ENCODE data around the gene GREB1.

The GREB1 gene

GRCh38 chr2:11581797-11582611 lies 48.2 kb downstream of the GREB1 start:
- no peak for DNase-seq

DNA sequence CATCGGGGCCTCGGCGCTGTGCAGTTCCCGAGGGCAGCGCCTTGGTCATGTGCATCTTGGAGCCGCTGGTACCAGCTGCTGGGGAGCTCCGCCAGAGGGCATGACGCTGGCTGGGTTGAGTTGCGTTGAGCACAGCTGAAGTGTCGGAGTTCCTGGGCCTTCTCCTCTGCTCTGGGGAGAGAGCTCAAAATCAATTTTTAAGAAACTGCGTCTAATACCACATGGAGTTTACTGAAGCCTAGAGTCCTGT lies 48.7 kb downstream of the GREB1 start:
- DNase-seq = no peak

DNA sequence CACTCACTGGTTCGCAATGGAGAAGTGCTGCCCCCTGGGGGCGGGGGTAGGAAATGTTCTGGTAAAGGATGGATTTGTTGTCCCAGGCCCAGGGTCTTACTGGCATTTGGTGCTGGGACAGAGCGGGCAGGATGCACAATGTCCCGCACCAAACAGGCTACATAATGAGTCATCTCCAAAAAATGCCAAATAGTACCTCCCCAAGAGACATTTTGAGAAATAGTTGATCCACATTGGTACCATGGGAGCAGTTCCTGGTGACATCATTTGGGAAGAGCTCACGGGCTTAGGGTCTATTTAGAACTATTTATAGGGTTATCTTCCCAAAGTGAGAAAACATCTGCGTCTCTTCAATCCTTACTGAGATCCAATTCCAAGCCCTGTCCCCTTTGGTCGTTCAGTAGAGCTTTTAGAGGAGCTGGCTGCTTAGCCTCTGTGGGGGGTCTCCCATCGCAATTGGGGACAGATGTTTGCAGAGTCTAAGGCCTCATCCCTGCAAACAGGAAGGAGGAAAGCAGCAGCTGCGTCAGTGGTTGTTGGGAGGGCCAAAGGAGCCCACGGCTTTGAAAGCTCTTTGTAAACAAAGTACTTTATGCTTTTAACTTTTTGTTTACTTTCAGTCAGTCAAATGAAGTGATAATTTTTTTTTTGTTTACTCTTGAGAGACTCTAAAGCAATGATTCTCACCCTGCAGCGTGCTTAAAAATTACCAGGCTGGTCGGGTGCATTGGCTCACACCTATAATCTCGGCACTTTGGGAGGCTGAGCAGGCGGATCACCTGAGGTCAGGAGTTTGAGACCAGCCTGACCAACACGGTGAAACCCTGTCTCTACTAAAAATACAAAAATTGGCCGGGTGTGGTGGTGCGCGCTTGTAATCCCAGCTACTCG lies 49.3 kb downstream of the GREB1 start:
- DNase-seq = no peak

- no peak for DNase-seq
These were observed 50.1 kb downstream of the GREB1 start for GRCh38 chr2:11583840-11584524.

- no peak for DNase-seq
These were observed 50.7 kb downstream of the GREB1 start for GRCh38 chr2:11584525-11585056.

GRCh38 chr2:11585071-11585470 lies 51.2 kb downstream of the GREB1 start:
- no peak for DNase-seq

GRCh38 chr2:11588228-11589110 lies 54.6 kb downstream of the GREB1 start:
- DNase-seq = no peak

DNA sequence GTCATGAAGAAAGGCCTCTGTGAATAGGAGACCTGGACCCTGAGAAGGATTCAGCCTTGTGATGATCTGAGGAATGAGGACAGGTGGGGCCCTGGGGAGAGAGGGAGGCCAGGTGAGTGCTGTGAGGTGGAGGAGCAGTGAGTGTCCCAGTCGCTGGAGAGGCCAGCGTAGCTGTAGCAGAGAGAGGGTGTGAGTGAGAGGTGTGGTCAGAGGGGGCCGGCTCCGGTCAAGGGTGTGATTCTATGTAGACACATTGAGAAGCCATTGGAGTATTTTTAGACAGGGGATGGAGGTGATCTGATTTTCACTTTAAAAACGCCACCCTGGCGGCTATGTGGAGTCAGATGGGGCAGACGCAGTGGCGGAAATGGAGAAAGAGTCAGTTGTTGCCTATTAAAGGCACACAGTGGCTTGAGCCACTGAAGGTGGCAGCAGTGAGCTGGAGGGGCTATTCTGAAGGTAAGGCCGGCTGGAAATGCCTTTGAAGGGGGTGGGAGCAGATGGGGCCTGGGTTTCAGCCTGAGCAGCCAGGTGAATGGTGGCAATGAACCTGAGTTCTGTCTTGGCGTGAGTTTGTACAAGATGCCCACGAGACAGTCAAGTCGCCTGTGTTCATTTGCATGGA lies 55.6 kb downstream of the GREB1 start:
- no peak for DNase-seq

- no peak for DNase-seq
These were observed 56.3 kb downstream of the GREB1 start for GRCh38 chr2:11590193-11590592.

DNA sequence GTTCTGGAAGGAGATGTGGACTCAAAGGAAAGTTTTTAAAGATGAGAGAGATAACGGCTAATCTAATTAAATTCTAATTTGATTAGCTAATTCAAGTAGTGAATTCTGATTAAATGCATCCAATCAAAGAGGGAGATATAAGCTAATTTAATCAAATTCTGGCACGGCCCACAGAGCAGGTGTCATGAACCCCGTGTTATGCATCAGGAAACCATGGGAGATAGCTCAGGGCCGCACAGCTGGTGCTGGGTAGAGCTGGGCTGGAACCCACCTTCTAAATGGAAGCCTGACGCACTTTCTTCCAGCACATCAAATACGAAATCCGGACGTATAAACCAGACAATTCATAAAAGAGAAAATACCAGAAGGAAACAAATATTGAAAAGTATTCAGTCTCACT lies 57.2 kb downstream of the GREB1 start:
- no peak for DNase-seq

- no peak for DNase-seq
These were observed 59.1 kb downstream of the GREB1 start for GRCh38 chr2:11592671-11593574.

DNA sequence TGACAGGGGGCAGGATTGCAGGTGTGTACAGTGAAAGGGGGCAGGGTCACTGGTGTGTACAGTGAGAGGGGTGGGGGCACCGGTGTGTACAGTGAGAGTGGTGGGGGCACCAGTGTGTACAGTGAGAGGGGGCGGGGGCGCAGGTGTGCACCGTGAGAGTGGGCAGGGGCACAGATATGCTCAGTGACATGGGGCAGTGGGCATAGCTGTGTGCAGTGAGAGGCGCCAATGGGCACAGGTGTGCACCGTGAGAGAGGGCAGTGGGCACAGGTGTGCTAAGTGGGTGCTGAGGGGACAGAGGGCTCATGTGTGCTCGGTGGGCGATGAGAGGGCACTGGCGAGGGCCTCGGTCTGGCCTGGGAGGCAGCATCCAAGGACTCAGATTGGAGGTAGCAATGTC lies 63.0 kb downstream of the GREB1 start:
- DNase-seq = no peak

- no peak for DNase-seq
These were observed 63.8 kb downstream of the GREB1 start for GRCh38 chr2:11597538-11598225.

DNA sequence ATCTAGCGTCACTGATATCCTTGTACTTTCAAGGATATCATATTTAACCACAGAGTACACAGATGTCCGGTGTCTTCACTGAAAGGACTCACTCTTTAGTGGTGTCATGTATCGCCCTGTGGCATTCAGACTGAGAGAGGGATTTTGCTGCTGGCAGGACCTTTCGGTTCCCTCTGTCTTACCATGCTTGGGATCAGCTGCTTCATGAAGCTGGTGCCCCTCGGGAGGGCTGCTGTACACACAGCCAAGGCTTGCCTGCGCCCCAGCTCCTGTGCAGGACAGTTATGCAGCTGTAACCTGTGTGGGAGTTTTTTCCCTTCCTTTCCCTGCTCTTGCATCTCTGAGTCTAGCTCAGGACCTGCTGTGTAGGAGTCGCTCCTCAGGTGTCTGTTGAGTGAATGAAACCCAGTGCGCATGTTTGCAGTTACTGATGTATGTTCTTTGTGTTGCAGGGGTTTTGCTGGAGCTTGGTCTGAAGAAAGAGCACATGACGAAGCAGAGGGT lies 64.4 kb downstream of the GREB1 start:
- DNase-seq = no peak

DNA sequence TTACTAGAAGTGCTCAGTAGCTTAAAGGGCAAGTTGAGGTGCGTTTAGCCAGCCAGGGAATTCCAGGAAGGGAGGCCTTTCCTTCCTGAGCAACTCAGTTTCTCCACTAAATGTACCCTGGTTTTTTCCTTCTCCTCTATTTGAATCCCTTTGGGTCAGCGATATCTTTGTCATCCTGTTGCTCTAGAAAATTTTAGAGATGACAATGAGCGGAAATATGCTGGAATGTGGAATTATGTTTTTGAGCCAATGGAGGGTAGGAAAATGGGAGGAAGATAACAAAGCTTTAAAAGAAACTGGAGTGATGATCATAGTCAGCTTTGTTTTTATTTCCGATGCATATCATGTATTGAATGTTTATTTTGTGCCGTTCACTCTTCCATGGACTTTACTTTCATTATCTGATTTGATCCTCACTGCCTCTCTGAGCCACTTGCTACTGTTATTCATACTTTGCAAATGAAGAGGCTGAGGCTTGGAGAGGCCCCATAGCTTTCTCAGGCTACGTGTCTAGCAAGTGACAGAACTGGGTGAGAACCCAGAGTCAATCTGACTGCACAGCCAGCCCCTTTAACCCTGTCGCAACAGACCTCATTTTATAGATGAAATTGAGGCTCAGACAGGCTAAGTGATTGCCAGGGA lies 68.8 kb downstream of the GREB1 start:
- DNase-seq = no peak

GRCh38 chr2:11610624-11611242 lies 76.9 kb downstream of the GREB1 start:
- no peak for DNase-seq

- no peak for DNase-seq
These were observed 77.4 kb downstream of the GREB1 start for GRCh38 chr2:11611251-11611650.

DNA sequence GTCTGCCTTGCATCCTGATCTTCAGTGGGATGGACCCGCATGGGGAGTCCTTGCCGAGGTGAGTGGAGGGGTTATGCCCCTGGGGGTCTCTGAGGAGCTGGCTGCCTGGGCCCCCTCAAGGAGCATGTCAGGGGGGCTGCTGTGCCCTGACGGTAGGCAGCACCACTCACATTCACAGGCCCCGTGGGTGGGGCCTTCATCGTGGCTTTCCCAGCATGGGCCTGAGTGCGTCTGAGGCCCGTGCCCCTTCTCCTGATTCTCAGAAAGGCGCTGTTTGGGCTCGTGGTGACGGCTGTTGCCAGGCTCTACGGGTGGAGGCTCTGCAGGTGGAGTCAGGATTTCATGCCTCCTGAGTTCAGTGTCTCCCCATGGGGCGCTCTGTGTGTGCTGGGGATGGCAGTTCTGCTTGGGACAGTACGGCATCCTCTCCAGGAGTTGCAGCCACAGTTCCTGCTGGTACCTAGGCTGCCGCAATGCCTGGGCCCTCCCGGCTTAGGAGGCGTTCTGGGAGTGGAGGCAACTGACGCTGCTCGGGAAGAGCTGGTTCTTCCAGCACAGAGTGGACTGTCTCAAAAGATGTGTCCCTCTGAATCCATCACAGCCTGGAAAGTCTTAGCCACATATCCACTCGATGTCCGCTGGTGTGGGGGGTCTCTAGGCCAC lies 78.8 kb downstream of the GREB1 start:
- no peak for DNase-seq

All from activated gamma-delta T cell (primary cell).